Kidney glomerular epithelial cell (primary cell): Measurements from ENCODE around the gene LIPC.

Source experiments
- DNase-seq: peaks from one replicate; lab custom pipeline; 2025; lab: John Stamatoyannopoulos, UW

Gene LIPC

DNA sequence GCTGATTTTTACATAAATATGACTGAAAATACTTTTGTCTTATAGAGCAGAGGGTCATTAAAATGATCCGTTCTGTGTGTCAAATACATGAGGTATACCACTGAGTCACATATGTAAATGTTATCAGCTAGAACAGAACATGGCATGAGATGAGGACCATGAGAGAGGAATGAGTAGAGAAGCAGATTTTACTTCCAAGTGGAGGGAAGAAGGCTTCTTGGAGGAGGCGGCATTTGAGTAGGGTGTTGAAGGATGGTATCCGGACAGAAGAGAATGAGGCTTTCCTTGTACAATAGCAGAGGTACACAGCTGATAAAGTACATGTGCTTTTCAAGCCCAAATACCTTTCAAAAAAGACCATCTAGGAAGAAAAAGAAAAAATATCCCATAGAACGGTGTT is 4.8 kb downstream of the LIPC start:
- no peak for DNase-seq

DNA sequence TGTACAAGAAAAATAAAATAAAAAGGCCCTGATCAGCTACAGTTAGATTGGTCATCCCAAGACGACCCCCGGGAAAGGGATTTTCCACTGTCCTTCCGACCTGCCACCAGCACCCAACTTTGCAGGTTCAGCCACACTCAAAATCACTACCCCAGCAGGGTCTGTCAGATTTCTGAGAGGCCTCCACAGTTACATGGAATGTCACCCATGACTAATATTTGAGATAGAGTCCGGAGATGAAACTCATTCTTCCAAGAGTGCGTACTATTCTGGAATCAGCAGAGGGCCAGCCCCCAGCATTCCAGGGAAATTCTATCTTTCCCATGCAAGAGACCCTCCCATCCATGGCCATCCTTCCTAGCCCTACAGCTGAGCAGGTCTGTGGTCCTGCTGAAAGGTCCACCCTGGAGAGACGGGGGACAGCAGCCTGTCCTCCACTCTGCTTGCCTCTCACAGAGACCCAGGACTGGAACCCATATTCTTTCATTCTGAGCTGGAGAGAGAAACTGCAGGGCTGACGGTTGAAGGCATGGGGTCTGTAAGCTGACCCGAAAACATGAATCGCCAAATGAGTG is 5.8 kb downstream of the LIPC start:
- DNase-seq = no peak

DNA sequence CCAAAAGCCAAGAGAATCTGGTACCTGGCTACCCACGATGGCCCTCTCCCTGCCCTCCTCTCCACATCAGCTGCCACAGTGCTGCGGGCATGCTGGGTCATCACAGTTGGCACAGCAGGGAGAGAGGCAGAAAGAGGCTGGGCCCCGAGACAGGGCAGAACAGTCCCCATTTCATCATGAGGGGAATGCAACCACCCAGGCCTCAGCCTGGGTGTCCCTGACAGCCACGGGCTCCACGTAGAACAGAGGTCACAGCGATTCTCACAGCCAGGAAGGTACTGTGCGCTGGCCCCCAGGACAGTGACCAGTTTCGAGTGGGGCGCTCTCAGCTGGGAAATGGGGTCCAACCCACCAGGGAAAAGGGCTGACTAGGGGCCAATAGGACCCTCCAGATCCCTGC is 6.3 kb downstream of the LIPC start:
- DNase-seq = no peak

DNA sequence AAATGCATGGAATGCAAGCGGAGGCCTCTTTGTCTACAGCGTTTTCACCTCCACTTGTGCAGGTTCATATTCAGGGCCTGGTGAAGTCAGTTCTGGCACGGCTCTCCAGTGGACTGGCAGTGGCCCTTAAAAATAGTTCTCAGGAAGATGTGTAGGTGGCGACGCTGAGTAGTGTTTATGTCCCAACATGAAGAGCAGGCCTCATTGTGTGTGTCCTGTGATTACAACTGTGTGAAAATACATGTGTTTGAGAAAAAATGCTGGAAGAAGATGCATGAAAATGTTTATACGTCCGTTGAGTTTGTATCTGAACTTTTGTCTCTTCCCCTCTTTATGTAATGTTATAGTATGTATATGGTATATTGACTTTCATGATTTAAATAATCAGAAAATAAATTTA is 7.2 kb downstream of the LIPC start:
- DNase-seq = no peak

DNA sequence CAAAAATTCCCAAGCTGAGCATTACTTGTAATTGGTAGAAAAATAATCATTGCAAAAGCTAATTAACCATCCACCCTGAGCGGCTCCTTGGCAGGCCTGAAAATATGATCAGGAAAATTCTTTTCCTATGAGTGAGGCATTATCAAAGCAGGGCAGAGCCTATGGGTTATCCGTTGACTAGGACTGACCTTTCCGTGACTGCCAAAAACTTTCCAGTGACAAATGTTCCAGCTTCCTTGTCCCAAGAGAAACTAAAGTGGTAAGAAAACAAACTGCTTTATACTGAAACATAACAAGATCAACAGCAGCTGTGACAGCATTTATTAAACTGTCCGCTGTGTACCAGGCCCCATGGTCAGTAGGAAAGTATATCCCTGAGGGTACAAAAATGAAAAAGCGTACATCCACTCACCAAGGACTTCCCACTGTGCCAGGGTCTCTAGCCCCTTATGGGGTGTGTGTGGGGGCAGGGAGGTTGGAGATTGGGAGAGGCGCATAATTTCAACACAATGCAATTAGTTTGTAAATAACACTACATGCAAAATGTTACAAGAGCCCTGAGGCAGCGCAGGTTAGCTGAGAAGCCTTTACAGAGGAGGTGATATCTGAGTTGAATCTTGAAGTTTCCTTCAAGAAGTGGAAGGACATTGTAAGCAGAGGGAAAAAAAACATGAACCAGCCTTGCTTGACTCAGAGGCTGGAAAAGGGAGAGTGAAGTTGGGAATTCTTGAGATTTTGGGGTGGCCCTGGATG is 8.5 kb downstream of the LIPC start:
- peak; percentile 83 for DNase-seq

DNA sequence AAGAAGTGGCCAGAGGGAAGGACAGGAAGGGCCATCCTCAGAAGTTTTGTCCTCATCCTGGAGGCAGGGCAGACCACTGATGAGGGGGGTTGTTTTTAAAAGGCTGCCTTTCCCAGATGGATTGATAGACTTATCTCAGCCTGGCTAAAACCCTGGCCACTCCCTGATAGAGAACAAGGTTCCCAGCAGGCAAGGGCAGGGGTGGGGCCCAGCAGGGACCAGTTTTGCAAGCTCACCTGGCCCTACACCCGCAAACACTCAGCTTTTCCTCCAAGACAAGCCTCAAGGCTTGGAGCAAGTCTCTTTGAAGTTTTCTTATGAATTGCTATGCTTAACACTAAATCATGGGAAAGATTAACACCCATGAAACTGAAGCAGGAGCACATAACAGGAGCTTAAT is 9.1 kb downstream of the LIPC start:
- no peak for DNase-seq

DNA sequence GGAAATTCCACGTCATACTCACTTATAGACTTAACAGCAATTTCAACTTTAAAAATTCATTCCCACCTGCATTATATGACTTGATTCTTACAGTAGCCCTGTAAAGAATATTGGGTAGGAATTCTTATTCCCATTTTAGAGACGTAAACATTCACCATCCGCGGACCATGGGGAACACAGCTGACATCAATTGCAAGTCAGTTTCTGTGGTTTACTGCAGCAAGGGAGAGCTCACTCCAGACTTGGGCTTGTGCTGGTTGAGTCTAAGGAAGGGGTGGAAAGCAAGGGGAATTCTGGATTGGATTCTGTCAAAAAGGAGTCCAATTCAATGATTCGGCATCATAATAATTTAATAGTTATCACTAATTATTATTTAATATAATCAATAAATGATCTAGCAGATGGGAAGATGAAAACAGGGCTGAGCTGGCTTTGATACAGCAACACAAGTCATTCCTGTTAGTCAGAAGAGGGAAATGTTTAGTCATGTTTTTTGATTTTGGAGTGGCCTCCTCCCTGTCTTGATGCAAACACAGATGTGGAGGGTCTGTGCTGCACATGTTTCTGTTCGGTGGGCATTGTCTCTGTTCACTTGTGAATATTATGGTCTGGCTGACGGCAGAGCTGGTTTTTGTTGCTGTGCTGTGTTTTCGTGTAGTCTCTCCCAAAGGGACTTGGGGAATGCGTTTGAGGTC is 9.7 kb downstream of the LIPC start:
- peak; percentile 38 for DNase-seq

DNA sequence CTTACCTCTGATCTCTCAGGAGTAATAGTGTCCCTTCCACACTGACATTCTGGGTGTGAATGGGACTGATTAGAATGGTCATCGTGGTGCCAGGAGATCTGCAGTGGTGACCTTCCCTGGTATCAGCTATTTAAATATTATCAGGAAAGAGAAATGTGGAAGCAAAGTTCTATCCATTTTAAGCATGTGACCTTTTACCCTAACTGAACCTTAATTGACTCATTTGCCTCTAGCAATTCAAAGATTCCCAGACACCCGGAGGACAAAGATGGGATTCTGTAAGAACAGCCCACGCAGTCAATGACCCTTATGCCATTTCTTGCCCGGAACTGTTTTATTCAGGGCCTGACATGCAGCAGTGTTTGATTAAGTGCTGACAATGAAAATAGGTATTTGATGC is 10.3 kb downstream of the LIPC start:
- DNase-seq = no peak

DNA sequence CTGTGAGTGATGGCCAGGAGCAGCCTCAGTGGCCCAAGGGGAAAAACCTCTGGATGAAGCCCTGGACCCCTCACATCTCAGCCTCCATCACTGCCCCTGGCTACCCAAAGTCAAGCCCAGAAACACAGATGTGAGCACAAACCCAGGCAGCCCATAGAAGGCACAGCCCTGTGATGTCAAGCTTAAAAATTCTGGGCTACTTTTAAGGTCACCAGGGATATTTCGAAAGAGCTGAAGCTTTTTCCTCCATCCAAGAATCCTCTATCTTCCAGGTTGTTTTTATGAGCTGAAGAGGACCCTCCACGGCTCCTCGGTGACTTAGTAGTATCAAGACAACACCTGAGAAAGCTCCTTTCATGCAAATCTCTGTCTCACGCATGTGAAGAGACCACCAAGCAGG is 11.5 kb downstream of the LIPC start:
- no peak for DNase-seq

DNA sequence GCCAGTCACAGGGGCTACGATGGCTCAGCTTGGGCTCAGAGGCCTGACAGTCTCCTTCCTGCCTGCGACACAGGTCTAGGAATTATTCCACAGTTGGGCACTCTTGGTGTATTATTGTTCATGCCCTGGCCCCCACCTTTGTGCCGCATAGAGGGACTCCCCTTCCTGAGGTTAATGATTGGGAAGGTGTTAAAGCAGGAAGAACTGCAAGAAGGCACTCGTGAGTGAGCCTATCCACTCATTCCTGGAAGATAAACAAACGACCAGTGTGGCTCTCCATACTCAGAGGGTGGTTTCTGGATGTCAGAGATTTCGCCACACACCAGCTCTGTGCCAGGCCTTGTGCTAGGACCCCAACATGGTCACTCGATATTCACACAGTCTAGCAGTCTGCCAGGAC is 12.3 kb downstream of the LIPC start:
- DNase-seq = no peak

DNA sequence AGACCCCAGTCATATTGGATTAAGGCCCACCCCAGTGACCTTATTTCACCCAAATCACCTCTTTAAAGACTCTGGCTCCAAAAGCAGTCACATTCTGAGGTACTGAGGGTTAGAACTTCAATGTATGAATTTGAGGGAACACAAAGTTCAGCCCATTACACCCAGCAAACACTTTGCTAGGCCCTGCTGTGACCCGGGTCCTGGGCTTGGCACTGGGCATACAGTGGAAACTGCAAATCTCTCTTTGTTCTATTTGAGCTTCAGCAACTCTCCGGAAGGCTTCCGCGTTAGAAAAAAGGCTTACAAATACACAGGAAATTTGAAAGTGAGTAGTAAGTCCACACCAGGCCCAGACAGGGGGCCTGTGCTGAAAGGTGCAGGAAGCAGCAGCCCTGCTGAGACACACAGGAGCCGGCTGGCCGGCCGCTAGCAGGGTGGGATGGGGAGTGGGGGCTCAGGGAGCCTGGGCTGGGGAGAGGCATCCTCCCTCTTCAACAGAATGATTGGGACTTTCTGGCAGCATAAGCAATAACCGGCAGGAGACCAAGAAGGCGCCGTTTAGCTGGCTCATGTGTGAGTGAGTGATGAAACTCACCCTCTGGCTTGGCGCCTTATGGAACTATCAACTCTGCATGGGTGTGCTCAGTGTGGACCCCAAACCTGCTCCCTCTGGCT is 13.0 kb downstream of the LIPC start:
- no peak for DNase-seq

DNA sequence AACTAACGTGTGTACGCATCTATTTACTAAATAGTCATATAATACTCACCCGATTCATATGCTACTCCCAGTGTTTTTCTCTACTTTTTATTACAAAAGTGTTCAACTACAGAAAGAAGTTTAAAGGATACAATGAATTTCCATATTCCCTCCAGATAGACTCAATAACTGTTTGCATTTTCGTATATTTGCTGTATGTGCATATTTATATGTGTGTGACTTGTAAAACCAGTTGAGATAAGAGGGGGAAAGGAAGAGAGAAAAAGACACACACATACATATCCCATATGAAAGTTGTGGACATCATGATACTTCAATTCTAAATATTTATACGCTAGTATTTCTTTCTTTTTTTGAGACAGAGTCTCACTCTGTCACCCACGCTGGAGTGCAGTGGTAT is 14.1 kb downstream of the LIPC start:
- no peak for DNase-seq

DNA sequence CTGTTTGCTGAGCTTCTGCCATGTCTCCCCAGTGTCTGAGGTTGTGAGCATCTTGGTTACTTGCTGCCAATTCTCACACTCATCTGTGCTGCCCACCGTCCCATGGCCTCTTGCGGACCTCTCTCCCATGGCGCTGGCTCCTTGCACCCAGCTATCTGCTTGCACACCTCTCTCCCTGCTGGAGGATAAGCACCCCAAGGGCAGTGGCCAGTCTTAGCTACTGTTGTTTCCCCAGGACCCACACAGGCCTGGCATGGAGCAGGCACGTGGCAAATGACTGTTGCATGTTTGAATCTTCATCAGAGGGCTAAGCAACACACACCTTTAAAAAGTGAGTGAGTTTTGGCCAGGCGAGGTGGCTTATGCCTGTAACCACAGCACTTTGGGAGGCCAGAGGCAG is 14.7 kb downstream of the LIPC start:
- DNase-seq = no peak

DNA sequence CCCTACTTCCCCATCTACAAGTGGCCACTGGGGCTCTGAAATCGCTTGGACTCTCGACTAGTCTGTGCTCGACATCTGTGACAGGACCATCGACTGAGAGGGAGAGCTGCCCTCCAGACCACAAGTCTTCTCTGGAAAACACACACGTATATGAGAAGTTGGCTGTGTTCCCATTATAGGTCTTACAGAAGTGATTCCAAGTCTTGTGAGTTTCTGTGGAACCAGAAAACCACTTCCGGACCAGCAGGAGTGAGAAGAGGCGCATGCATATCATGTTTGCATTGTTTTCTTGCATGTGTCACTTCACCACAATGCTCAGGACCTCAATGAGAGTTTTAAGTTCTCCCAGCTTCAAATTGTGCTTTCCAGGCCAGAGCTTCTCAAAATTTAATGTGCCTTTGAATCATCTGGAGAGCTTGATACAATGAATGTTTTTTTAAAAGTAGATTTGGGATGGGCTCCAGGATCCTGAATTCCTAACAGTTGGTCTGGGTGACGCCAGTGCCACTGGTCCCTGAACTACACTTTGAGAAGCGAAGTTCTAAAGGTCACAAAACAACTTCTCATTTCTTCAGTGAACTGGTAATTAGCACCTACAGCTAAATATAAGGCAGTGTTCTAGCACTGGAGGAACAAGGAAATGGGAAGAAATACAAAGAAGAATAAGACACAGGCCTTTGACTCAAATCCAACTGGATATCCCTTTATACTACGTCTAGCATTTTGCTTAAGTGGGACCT is 15.7 kb downstream of the LIPC start:
- no peak for DNase-seq

DNA sequence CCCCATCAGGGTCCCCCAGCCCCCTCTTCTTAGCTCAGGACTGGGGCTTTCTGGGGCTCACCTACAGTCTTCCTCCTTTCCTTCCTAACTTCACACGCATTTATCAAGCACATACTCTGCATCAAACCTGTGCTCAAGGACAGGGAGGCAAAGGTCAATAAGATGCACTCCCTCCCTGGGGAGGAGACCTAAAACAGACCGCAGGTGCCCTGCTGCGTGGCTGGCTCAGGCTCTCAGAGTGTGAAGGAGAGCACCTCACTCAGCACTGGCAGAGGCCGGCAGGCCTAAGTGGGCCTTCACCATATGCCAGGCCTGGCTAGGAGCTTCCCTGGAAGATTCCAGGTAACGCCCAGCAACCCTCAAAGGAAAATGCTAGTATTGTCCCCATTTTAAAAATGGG is 16.5 kb downstream of the LIPC start:
- DNase-seq = no peak

DNA sequence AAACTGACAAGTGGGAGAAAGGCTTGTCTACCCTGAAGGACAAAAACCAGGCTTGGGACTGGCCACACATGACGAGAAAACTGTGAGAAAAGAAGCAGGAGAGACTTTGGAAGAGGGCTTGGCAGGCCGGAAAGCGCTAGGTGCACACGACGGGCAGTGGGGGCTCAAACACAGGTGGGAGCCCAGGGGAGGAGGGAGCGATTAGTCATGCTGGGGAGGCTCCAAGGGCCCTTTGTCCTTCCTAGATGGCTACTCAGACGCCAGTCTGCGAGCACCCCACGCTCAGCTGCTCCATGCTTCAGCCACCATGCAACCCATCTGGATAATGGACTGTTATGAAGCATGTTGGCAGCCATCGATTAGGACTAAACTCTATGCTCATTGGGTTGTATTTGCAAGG is 17.1 kb downstream of the LIPC start:
- DNase-seq = no peak

DNA sequence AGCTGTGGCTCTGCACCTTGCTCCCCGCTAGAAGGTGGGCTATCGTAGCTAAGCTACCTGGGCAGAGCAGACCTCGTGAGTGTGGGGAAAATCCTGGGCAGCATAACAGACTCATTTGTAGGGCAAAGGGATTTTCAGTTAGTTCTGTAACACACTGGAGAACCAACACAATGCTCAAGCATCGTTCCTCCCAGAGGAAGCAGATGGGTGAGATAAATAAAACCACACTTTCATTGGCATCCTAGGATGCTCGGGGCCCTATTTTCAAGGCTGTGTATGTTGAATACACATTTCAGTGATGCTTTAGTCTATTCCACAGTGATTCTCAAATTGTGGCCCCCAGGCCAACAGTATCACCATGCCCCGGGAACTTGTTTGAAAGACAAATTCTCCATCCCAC is 20.0 kb downstream of the LIPC start:
- no peak for DNase-seq

DNA sequence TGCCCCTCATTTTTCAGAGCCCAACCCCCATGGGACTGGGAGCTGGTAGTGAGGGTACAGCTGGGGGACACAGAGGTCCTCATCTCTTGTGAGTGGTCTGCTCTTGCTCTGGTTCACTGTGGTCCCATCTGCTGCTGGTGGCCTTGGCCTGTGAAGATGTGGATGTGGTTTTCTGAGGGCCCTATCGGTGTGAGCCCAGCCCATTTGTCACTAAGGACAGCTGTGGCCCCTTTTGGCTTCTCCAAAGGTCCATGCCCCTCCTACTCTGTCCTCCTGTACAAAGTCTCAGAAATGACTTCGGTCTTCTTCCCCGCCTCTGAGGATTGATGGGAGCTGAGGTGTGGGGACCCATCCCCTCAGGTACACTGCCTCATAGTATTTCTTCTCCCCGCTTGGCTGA is 21.0 kb downstream of the LIPC start:
- no peak for DNase-seq

DNA sequence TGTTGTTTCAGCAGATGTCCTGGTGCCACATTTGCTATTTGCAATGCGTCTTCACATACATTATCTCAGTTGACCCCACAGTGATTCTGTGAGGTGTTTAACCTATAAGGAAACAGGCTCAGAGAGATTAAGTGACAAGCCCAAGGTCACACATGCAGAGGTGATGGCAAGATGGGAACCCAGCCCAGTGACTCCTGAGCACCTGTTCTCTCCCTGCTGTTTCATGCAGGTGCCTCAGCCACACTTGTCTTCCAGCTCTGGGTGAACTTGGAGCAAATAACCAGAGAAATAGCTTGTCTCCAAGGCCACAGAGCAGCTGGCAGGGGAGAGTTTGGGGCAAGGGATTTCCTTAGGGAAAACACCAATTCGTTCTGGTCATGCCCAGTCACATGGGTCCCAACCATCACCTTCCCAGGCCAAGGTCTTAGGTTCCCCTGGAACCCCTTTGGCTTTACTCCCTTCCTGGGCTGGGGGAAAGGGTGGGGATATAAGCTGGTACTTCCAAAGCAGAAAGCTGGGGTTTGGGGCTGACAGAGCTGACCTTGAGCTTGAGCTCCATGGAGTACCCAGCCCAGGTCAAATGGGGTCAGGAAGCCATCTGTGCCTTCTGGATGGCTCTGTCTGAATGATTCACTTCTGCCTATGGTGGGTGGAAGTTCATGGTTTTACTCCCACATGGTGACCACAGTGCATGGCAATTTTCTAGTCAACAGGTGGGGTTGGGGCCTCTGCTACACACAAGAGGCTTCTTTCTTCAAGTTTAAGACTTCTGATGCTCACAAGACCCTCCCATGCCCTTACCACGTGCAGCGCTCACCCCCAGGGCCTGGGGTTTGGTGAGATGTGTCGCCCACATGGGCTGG is 22.4 kb downstream of the LIPC start:
- no peak for DNase-seq

DNA sequence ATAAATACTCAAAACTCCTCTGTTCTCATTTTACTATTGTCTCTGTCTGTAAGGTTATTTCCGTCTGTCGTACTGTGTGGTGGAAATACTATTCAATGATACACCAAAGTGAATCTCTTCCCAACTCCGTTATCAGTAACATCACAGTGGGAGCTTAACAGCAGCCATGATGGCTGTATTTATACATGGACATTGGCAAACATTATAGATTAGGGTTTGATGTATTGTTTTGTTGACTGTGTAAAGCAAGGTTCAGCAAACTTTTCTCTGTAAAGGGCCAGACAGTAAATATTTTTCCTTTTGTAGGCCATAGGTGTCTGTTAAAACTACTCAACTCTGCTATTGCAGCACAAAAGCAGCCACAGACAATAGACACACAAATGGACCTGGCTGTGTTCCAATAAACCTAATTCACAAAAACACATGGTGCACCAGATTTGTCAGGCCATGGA is 23.2 kb downstream of the LIPC start:
- no peak for DNase-seq

DNA sequence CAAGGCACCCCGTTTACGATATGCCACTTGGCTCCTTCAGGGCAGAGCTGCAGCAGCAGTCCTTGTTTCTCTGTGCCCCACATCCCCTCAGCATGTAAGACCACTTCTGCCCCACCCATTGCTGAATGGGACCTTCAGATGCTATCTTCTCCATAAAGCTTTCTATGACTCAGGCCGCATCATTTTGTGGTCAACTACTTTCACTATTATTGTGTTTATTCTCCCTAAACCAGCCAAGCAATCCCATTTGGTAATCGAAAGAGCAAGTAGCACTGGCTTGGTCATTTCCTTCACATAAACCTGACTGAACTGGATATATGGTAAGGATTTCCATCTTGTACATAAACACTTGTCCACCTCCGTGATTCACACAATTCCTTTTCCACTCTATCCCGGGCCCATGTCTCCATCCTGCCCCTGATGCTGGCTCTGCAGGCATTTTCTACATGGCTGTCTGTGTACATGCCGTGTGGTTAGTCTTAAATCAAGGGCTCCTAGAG is 25.7 kb downstream of the LIPC start:
- peak; percentile 56 for DNase-seq
